ENCODE measurements around the gene LRIG2.

DNA sequence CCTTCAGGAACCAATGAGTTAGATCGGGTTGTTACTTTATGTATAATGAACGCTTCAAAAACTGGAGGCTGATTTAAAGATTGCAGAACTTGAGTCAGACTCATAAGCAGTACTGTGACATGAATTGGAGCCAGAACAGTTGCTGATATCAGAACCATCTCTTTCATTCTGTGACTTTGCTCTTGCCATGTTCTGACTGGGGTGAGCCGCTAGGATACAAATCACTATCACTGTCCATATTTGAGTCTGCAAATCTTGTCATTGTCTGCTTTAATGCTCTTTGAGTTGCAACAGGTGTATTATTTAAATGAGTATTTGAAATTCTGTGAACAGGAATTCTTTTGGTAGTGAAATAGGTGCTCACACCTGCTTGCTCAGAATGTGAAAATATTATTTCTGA is 52.5 kb downstream of the LRIG2 start:
- TF ChIP-seq, protein P1, sequence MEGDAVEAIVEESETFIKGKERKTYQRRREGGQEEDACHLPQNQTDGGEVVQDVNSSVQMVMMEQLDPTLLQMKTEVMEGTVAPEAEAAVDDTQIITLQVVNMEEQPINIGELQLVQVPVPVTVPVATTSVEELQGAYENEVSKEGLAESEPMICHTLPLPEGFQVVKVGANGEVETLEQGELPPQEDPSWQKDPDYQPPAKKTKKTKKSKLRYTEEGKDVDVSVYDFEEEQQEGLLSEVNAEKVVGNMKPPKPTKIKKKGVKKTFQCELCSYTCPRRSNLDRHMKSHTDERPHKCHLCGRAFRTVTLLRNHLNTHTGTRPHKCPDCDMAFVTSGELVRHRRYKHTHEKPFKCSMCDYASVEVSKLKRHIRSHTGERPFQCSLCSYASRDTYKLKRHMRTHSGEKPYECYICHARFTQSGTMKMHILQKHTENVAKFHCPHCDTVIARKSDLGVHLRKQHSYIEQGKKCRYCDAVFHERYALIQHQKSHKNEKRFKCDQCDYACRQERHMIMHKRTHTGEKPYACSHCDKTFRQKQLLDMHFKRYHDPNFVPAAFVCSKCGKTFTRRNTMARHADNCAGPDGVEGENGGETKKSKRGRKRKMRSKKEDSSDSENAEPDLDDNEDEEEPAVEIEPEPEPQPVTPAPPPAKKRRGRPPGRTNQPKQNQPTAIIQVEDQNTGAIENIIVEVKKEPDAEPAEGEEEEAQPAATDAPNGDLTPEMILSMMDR (IDR thresholded peaks at IDR 0.05) = no peak
- TF ChIP-seq, protein P2, sequence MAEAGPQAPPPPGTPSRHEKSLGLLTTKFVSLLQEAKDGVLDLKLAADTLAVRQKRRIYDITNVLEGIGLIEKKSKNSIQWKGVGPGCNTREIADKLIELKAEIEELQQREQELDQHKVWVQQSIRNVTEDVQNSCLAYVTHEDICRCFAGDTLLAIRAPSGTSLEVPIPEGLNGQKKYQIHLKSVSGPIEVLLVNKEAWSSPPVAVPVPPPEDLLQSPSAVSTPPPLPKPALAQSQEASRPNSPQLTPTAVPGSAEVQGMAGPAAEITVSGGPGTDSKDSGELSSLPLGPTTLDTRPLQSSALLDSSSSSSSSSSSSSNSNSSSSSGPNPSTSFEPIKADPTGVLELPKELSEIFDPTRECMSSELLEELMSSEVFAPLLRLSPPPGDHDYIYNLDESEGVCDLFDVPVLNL (CRISPR knock-in tag; IDR thresholded peaks at IDR 0.05; ENCODE audit: borderline replicate concordance, low read depth) = no peak
- TF ChIP-seq ETV6 (CRISPR knock-in tag; IDR thresholded peaks at IDR 0.05) = no peak
- TF ChIP-seq, protein P3, sequence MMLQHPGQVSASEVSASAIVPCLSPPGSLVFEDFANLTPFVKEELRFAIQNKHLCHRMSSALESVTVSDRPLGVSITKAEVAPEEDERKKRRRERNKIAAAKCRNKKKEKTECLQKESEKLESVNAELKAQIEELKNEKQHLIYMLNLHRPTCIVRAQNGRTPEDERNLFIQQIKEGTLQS (CRISPR knock-in tag; conservative IDR thresholded peaks at IDR 0.05) = no peak

Data from WTC11 (cell line).